SW 1271 (cell line): ENCODE data around the gene UBE2N.

Source experiments
- DNase-seq, 2 experiments: peaks; one replicate each; lab custom pipeline; 2025; lab: John Stamatoyannopoulos, UW

The UBE2N gene, protein sequence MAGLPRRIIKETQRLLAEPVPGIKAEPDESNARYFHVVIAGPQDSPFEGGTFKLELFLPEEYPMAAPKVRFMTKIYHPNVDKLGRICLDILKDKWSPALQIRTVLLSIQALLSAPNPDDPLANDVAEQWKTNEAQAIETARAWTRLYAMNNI

DNA sequence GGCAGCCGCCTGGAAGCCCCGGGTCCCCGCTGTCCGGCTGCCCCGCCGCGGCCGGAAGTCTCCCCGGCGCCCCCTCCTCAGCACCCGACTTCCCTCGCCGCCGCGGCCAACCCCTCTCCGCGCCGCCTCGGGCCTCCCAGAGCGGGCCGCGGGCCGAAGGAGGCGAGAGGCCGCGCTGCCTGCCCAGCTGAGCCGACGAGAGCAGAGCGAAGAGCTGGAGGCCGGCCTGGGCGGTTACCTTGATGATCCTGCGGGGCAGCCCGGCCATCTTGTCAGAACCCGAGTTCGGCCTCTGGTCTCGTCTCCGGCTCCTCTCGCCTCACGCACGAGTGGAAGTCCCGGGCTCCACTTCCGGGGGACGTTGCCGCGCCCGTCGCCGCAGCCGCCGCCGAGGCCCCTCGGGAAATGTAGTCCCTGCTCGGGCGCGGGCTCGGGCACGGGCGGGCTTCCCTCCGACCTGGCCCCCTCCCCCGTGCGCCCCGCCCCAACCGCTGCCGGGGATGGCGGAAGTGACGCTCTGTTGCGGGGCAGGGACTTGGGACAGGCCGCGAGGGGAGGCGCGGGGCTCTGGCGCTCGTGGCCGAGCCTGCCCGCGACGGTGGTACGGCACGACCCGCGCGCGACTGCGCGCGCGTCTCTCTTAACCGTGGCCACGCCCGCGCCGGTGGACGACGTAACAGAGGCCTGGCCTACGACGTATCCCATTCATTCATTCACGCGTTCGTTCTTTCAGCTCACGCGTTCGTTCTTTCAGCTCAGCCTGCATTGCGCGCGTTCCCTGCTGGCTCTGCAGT lies at the start of gene UBE2N:
TSS of gene UBE2N (minus strand) at position 331 of the 794 bp plus-strand sequence. CDS start at position 268, 63 bp downstream.
- peak; percentile 87 to 91 for DNase-seq

DNA sequence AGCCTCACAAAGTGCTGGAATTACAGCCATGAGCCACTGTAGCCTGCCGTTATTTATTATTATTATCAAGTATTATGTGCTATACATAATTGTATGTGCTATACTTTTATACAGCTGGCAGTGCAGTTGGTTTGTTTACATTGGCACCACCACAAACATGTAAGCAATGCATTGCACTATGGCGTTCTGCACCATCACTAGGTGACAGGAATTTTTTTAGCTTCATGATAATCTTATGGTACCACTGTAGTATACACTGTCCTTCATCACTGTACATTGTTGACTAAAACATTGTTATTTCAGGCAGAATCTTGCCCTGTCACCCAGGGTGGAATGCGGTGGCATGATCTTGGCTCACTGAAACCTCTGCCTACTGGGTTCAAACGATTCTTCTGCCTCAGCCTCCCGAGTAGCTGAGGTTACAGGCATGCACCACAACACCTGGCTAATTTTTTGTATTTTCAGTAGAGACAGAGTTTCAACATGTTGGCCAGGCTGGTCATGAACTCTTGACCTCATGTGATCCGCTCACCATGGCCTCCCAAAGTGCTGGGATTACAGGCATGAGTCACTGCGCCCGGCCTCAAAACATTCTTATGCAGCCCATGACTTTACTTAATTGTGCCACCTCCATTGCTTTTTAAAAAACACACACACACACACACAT lies 42.7 kb upstream of the UBE2N start:
- DNase-seq, result no peak

DNA sequence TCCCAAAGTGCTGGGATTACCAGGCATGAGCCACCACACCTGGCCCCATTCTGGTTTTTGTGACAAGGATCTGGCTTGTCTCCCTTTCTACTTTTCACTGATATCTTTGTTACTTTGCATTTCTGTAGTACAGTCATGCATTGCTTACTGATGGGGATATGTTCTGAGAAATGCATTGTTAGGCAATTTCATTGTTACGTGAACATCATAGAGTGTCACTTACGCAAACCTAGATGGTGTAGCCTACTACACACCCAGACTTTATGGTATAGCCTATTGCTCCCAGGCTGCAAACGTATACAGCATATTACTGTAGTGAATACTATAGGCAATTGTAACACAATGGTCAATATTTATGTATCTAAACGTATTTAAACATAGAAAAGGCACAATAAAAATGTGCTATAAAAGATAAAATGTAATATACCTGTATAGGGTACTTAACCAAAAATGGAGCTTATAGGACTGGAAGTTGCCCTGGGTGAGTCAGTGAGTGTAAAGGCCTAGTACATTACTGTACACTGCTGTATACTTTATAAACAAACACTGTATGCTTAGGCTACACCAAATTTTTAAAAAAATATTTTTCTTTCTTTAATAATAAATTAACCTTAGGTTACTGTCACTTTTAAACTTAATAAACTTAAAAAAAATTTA lies 41.5 kb upstream of the UBE2N start:
- no peak for DNase-seq

DNA sequence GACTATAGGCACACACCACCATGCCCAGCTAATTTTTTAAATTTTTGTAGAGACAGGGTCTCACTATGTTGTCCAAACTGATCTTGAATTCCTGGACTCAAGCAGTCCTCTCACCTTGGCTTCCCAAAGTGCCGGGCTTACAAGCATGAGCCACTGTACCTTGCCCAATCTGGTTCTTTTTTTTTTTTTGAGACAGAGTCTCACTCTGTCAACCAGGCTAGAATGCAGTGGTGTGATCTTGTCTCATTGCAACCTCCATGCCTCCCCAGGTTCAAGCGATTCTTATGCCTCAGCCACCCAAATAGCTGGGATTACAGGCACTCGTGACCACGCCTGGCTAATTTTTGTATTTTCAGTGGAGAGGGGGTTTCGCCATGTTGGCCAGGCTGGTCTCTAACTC lies 41.0 kb upstream of the UBE2N start:
- DNase-seq, result no peak

DNA sequence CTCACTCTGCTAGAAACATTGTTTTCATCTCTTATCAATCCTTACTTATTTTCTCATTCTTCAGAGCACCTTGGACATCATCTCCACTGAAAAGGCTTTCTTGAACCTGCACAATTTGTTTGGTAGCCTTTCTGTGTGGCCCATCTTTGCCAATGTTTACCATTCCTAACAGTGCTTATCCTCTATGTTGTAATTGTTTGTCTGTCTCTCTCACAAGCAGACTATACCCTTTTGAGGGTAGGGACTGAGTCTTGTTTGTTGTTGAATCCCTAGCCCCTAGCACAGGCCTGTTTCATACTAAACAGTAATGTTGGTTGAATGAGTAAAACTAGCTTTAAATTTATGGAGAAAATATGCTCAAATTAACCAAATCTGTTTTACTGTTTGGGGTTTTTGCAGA lies 34.8 kb upstream of the UBE2N start:
- DNase-seq, result no peak

DNA sequence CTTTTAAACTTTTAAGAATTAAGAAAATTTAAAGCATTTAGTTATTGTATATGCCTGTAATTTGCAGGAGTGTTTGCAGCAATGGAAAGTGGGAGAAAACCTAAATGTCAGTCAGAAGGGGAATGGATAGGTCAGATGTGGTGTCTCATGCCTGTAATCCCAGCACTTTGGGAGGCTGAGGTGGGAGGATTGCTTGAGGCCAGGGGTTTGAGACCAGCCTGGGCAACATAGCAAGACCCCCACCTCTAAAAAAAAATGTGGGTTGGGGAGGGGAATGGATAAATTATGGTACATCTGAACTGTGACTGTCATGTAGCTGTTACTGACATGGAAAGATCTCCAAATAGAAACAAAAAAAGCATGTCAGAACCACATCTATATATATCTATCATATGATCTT lies 27.6 kb upstream of the UBE2N start:
- no peak for DNase-seq

DNA sequence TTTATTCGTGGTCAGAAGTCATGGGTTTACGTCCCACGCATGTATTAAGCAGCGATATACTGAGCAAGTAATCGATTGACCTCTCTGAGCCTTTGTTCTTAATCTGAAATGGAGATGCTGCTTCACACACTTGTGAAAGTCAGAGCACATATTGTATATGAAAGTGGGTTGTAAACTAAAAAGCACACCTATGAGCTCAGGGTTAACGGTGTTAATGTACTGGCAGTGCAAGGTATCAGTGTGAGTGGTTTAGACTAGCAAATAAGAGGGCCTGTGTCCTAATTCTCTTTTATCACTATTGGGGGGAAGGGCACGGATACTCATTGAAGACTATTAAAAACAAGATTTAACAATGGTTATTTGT lies 26.2 kb upstream of the UBE2N start:
- DNase-seq, result no peak

DNA sequence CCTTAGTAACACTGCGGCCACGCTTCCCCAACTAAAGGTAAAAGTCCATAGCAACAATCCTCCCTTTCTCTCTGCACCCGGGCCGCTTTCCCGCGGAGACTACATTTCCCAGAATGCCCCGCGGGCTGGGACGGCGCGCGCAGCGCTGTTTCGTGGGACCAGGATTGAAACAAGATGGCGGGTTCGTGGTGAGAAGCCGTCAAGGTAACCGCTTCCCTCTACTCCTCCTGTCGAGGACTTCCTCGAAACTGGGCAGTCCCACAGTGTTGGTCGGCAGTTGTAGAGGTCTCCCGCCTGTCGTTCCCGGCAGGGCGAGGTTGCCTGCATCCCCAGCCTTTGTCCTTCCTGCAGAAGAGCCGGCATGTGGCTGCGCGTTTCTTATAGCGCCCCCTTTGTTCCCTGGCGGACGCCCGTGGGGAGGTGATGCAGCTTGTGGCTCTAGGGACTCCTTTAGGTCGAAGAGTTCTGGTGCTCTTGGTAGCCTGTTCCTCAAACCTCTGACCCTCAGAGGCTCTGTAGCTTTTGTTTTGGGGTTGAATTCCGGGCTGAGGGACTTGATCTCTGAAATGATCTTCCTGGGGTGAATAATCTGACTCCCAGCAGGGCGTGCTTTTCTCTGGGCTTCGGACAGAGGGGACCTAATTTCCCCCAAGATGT lies 25.7 kb upstream of the UBE2N start, which contains the start of gene MRPL42:
TSS of gene MRPL42 (plus strand) at position 164 of the 657 bp plus-strand sequence. CDS start 1,772 bp downstream, outside the sequence.
- peak; percentile 59 to 89 for DNase-seq

DNA sequence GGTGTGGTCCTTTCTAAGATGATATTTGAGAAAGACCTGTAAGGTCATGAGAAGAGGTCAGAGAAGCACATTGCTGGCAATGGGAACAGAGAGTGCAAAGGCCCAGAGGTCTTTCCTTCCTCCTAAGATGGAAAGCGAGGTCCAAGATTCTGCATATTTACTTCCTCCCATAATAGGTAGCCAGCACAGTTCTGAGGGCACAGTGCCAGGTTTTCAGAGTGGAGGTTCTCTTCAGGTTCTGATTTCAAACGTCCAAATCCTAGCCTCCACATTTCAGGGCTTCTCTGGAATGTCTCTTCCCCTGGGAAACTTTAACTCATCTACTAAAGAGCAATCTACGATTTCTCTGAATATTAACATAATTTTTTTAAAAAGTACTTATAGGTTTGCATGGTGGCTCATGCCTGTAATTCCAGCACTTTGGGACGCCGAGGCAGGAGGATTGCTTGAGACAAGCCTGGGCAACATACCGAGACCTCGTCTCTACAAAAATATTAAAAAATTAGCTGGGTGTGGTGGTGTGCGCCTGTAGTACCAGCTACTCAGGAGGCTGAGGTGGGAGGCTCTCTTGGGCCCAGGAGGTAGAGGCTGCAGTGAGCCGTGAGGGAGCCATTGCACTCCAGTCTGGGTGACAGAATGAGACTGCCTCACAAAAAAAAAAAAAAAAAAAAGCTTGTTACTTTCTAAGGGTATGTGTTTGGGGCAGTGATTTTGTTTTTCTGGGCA lies 25.0 kb upstream of the UBE2N start:
- no peak for DNase-seq

DNA sequence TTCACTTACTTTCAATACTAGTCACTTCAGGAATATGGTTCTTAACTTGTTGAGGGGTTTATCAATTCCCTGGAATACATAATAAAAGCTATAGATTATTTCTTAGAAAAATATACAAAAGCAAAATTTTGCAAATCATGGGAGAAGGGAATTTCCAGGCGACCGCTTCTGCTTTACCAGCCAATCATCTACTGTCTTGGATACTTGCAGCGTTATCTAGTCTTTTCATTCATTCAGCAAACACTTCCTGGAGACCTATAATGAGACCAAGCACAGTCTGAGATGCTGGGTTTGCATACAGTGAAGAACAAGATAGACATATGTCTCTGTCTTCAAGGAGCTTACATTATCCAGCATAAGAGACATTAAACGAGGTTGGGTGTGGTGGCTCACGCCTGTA lies 24.1 kb upstream of the UBE2N start:
- DNase-seq, result no peak

DNA sequence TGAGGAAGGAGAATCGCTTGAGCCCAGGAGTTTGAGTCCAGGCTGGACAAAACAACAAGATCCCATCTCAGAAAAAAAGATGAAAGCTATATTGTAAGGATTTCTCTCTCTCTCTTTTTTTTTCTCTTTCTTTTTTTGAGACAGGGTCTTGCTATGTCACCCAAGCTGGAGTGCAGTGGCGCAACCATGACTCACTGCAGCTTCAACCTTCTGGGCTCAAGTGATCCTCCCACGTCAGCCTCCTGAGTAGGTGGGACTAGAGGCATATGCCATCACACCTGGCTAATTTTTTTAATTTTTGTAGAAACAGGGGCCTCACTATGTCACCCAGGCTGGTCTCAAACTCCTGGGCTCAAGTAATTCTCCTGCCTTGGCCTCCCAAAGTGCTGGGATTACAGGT lies 19.8 kb upstream of the UBE2N start:
- DNase-seq, result no peak

DNA sequence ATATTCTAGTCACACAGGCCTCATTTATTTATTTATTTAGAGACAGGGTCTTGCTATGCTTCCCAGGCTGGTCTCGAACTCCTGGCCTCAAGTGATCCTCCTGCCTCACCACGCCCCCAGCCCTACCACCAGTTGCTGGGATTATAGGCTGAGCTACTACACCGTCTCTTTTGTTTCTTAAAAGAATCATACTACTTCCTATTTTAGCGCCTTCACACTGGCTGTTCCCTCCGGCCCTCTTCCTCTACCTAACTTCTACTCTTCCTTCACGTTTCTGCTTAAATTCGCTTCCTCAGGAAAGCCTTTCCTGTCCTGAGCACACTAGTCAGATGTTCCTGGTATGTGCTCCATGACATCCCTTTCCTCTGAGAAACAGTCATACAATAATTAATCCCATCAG lies 19.2 kb upstream of the UBE2N start:
- no peak for DNase-seq

DNA sequence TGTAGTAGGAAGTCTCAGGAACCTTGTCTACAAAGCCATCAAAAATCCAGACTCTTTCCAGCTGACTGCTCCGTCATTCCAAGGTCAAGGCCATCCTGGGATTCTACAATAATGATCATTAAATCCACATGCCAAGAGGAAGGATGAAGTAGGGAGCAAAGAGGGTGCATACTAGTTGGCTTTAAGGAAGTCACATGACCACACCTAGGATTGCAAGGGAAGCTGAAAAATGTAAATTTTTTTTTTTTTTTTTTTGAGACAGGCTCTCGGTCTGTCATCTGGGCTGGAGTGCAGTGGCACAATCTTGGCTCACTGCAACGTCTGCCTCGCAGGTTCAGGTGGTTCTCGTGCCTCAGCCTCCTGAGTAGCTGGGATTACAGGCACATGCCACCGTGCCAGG lies 18.3 kb upstream of the UBE2N start:
- DNase-seq, result no peak

DNA sequence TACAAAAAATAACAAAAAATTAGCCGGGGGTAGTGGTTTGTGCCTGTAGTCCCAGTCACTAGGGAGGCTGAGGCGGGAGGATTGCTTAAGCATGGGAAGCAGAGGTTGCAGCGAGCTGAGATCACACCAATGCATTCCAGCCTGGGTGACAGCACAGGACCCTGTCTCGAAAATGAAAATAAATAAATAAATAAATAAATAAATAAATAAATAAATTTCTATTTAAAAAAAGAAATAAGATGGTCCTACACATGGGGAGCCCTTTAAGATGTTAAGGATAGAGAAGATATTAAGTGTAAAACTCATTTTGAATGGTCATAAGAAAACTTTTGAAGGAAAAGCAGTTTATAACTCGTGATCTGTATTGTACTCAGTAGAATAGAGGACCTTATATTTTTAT lies 17.4 kb upstream of the UBE2N start:
- no peak for DNase-seq

DNA sequence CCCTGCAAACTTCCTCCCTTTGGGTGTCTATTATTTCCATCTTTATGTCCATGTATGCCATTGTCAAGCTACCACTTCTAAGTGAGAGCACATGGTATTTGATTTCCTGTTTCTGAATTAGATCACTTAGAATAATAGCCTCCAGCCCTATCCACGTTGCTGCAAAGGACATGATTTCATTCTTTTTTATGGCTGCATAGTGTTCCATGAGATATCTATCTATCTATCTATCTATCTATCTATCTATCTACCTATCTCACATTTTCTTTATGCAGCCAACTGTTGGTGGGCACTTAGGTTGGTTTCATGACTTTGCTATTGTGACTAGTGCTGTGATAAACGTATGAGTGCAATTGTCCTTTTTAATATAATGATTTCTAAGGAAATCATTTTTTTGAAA lies 14.3 kb upstream of the UBE2N start:
- no peak for DNase-seq

DNA sequence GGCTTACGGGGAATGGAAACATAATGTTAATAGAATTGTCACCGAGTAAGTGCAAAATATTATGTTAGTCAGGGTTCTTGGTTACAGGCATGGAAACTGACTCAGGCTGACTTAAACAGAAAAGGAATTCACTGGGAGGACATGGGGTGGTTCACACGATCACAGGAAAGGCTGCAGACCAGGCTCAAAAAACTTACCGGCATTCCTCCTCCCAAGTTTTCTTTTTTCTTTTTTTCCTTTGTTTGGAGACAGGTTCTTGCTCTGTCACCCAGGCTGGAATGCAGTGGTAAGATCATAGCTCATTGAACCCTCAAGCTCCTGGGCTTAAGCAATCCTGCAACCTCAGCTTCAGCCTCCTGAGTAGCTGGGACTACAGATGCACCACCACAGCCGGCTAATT lies 11.9 kb upstream of the UBE2N start:
- no peak for DNase-seq

DNA sequence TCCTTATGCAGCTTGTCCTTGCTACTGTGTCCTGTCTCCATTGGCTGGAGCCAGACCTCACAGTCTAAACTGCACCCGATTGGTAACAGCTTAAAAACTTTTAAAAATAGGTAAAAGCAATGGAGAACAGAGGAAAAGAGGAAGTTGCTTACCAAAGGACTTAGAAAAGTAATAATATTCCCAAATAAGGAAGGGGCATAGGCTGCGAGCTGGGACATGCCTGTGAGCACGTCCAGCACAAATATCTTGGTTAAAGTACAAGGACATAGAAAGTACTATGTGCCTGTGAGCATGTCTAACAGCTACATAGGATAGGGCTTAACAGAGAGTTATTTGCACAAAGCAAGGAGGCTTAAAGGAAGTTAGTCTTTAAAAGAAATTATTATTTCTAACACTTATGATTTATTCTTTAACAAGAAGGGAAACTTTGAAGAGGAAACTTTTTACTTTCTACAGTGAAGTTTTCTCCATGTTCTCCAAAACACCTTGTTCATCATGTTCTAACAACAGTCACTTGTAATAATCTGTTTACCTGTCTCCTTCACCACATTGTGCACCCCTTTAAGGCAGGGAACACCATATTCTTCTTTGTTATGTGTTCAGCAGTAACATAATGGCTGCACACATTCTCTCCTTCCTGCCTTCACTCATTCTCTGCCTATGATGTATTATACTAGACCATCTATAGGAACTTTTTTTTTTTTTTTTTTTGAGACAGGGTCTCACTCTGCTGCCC lies 9.8 kb upstream of the UBE2N start:
- DNase-seq, result no peak

DNA sequence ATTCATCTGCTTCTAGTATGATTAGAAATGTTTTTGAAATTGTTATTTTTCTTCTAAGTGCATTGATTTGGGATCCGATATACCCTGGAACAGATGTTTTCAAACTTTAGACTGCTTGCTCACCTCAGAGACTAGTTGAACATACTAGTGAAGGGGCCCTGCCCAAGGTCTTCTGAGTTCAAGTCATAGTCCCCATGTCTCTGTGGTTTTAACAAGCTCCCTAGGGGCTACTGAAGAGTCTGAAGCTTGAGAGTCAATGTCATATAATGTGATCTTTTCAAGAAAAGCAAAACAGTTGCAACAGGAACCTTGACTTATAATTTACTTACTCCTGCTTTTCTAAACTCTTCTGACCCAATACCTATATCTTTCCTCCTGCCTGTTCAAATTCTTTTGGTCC lies 7.5 kb upstream of the UBE2N start:
- no peak for DNase-seq

DNA sequence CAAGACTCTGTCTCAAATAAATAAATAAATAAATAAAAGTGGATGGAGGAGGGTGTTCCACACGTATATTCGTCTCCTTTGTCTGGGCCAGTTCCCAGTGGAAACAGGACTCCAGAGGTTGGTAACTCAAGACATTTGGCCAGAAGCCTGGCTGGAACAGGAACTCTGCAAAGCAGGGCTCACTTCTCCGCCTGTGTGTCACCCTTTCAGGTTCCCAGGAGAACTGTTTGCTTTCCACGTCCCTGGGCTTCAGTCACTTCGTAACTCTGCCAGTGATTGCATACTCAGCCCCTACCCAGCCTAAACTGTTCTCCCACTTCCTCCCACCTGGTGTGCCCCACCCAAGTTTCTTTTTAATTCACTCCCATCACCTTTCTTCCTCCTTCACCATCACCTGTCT lies 7.0 kb upstream of the UBE2N start:
- DNase-seq, result no peak

DNA sequence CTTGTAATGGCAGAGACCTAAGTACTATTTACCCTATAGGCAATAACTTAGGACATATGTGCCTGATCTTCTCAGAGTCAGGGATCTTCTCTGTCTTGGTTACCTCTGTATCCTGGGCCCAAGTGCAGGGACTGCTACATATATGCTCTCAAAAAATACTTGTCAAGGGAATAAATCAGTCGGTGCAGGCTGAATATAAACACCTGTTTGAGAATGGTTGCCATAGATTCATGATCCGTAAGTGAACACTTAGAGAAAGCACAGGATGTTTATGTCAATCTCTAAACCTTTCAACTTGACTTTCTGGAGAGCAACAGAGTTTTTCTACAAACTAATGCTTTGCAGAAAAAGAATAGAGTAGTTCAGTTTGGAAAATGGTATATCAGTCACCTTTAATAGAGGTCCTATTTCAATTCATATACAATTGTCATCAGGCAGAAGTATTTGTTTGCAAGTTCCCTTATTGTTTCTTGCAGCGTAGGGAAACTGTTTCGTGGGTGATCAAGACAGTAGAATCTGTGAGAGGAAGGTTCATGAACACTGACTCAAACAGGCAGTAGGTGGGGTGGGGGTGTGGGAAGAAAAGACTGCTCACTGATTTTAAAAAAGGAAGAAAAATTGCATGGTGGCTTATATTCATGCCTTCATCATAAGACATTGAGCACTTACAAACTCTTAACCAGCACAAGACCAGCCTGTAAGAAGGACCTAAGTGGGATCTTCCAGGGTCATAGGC lies 6.0 kb upstream of the UBE2N start:
- no peak for DNase-seq
